GM23338 (cell line): Measurements from ENCODE around the gene MAP3K21. TPM values are rescaled to one million over a fixed set of nuclear protein-coding genes. Genes with fewer than 3 reads are reported as not detected.

Experiments used
- ATAC-seq: fragments of 200-7000 bp; cut with Tn5 transposase; 3 replicates; pipeline ENCODE4 v1.9.1; 2020
- DNase-seq: peaks from one replicate; pipeline ENCODE4 v3.0.0-alpha.2; 2015; ENCODE audit warnings: low spot score
- H2AFZ ChIP-seq: fragments of 200-600 bp; sonication (generic); 2 replicates; pipeline ENCODE4 v1.8.0; 2016; ENCODE audit warnings: antibody characterized with exemption, mild to moderate bottlenecking, moderate library complexity
- H3F3A ChIP-seq: fragments of 200-600 bp; sonication (generic); replicated peaks from 2 replicates; pipeline ENCODE4 v1.8.0; 2017; ENCODE audit warnings: antibody characterized with exemption, mixed run types, low read depth
- H3K27ac ChIP-seq: fragments of 200-600 bp; sonication (generic); 2 replicates; pipeline ENCODE4 v1.6.1; 2016; ENCODE audit warnings: low read depth
- H3K27me3 ChIP-seq: fragments of 200-600 bp; sonication (generic); 2 replicates; pipeline ENCODE4 v1.8.0; 2016; ENCODE audit warnings: mild to moderate bottlenecking, mixed run types, moderate library complexity; ENCODE audit not compliant: insufficient read depth
- H3K36me3 ChIP-seq: fragments of 200-600 bp; sonication (generic); 2 replicates; pipeline ENCODE4 v1.8.0; 2016; ENCODE audit warnings: mild to moderate bottlenecking; ENCODE audit not compliant: insufficient read depth
- H3K4me1 ChIP-seq: fragments of 200-600 bp; sonication (generic); 2 replicates; pipeline ENCODE4 v1.8.0; 2016; ENCODE audit warnings: mild to moderate bottlenecking, moderate library complexity; ENCODE audit not compliant: insufficient read depth
- H3K4me2 ChIP-seq: fragments of 200-600 bp; sonication (generic); 2 replicates; pipeline ENCODE4 v1.7.1; 2017; ENCODE audit warnings: mixed run types
- H3K4me3 ChIP-seq: fragments of 200-600 bp; sonication (generic); 2 replicates; pipeline ENCODE4 v1.6.1; 2016; ENCODE audit warnings: mixed run types
- H3K79me2 ChIP-seq: fragments of 200-600 bp; sonication (generic); replicated peaks from 2 replicates; pipeline ENCODE4 v1.8.0; 2017; ENCODE audit warnings: mild to moderate bottlenecking; ENCODE audit not compliant: insufficient read depth
- H3K9me2 ChIP-seq: fragments of 200-600 bp; sonication (generic); 2 replicates; pipeline ENCODE4 v1.8.0; 2017; ENCODE audit not compliant: insufficient read depth
- H4K20me1 ChIP-seq: fragments of 200-600 bp; sonication (generic); replicated peaks from 2 replicates; pipeline ENCODE4 v1.8.0; 2017; ENCODE audit warnings: mild to moderate bottlenecking; ENCODE audit not compliant: insufficient read depth
- H3K27ac Mint-ChIP-seq: 2 replicates; pipeline ENCODE4 v1.8.0; 2020; ENCODE audit warnings: inconsistent platforms, mild to moderate bottlenecking, moderate library complexity, mixed read lengths
- H3K27me3 Mint-ChIP-seq: 3 replicates; pipeline ENCODE4 v1.8.0; 2022; ENCODE audit warnings: low read depth, mild to moderate bottlenecking, moderate library complexity, mixed read lengths, inconsistent platforms; ENCODE audit not compliant: insufficient read depth, poor library complexity
- H3K36me3 Mint-ChIP-seq: 3 replicates; pipeline ENCODE4 v1.8.0; 2021; ENCODE audit warnings: low read depth, mild to moderate bottlenecking, inconsistent platforms, moderate library complexity, mixed read lengths
- H3K4me1 Mint-ChIP-seq: 3 replicates; pipeline ENCODE4 v1.8.0; 2020; ENCODE audit warnings: mild to moderate bottlenecking, inconsistent platforms, mixed read lengths
- H3K4me3 Mint-ChIP-seq: 3 replicates; pipeline ENCODE4 v1.8.0; 2021; ENCODE audit warnings: moderate library complexity, mild to moderate bottlenecking, inconsistent platforms, mixed read lengths
- H3K9me3 Mint-ChIP-seq: 3 replicates; pipeline ENCODE4 v1.8.0; 2020; ENCODE audit warnings: moderate library complexity, mild to moderate bottlenecking, inconsistent platforms, mixed read lengths
- CREB1 ChIP-seq: fragments of 250-450 bp; sonication (Bioruptor Pico); IDR thresholded peaks from 2 replicates; pipeline ENCODE4 v1.5.0; 2020; ENCODE audit warnings: low read depth, mild to moderate bottlenecking, moderate library complexity
- EZH2 ChIP-seq: fragments of 200-600 bp; sonication (generic); IDR thresholded peaks from one replicate; pipeline ENCODE4 v1.8.0; 2017; ENCODE audit warnings: antibody characterized with exemption, mild to moderate bottlenecking, low read depth; ENCODE audit not compliant: unreplicated experiment
- EZH2phosphoT487 ChIP-seq: fragments of 200-600 bp; sonication (generic); IDR thresholded peaks from one replicate; pipeline ENCODE4 v1.8.1; 2018; ENCODE audit warnings: antibody characterized with exemption; ENCODE audit not compliant: unreplicated experiment
- JUNB ChIP-seq: IDR thresholded peaks from one replicate; pipeline ENCODE4 v1.6.1; 2016; ENCODE audit warnings: antibody characterized with exemption; ENCODE audit not compliant: unreplicated experiment
- NANOG ChIP-seq: IDR thresholded peaks from 2 replicates; pipeline ENCODE4 v1.6.1; 2016; ENCODE audit warnings: antibody characterized with exemption, borderline replicate concordance
- ZNF114 ChIP-seq: fragments of 250-450 bp; sonication (Bioruptor Pico); IDR thresholded peaks from 2 replicates; pipeline ENCODE4 v1.5.0; 2020; ENCODE audit warnings: mild to moderate bottlenecking, moderate library complexity
- polyA plus RNA-seq: library from polyadenylated mRNA; unstranded; fragments of >200 nt; fragmentation: Nextera tagmentation; extraction: Ambion mirVana; gene quantifications from 2 replicates; pipeline ENCODE4 v1.2.1, GENCODE V29; 2016
- total RNA-seq: library from RNA; depleted of rRNA; stranded (reverse); fragments of >200 nt; shearing (Covaris generic); gene quantifications from 2 replicates; pipeline ENCODE4 v1.2.3, GENCODE V29; 2014
- TF ChIP-seq, protein P1 (sequence below): IDR thresholded peaks from one replicate; pipeline ENCODE4 v1.6.1; 2018; ENCODE audit warnings: antibody characterized with exemption; ENCODE audit not compliant: unreplicated experiment

Gene MAP3K21
- total and polyA plus RNA-seq, 2 experiments from 2014 or later: 11.7 to 40.1 TPM

DNA sequence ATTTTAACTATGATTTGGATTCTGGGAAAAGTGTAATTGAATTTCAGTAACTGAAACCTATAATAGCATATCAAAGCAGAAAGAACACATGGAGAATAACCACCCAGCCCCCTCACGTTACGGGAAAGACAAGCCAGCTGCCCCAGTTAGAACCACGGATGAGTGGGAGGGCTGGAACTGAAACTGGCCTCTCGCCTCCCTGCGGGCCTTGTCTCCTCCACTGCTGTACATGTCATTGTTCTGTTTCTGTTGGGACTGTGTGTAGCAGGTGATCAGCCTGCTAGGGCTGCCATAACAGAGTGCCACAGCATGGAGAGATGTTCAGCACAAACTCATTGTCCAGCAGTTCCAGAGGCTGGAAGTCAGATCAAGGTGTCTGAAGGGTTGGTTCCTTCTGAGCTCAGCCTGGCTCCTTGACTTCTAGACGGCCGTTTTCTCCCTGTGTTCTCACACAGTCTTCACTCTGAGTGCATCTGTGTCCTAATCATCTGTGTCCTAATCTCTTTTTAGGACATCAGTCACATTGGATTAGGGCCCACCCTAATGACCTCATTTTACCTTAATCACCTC, 52.4 kb downstream of the MAP3K21 start:
- no peak overlapping the region for H3K4me3 Mint-ChIP-seq
- Histone ChIP-seq H3K4me3 (no peak overlapping the region), H2AFZ (no peak overlapping the region), H3K9me2 (no peaks in the 10 kb centered on the region), H3K36me3 (peaks cover 11% of the 10 kb centered on the region; the same call in 1 of the 2 replicates), H3K27me3 (no peaks in the 10 kb centered on the region), H3K79me2 (no peaks in the 10 kb centered on the region), H3K4me1 (peaks cover 11% of the 10 kb centered on the region; the same call in 1 of the 2 replicates), H3K27ac (no peak overlapping the region), H3K4me2 (no peak overlapping the region), H3F3A (no peaks in the 10 kb centered on the region), H4K20me1 (no peaks in the 10 kb centered on the region)
- H3K9me3 Mint-ChIP-seq: peaks cover 15% of the 10 kb centered on the region
- H3K4me1 Mint-ChIP-seq: peaks cover 10% of the 10 kb centered on the region
- no peak overlapping the region for H3K27ac Mint-ChIP-seq
- DNase-seq: no peak
- peaks cover 62% of the 10 kb centered on the region for H3K36me3 Mint-ChIP-seq
- no peak for ATAC-seq
- no peak for TF ChIP-seq JUNB
- peaks cover 9% of the 10 kb centered on the region for H3K27me3 Mint-ChIP-seq

DNA sequence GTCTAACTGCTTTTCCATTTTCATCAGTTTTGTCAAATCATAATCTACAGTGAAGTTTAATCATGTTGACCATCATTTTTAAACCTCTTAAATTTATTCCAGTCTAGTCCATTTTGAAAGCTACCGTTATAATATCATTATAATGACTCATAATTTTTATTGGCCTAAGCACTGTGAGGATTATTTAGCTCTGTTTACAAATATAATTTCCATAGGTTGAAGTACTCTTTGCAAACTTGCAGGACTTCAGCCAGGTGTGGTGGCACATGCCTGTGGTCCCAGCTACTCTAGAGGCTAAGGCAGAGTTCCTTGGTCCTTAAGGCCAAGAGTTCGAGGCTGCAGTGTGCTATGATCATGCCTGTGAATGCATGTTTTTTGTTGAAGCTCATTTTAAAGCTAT, 54.3 kb downstream of the MAP3K21 start:
- peaks cover 8% of the 10 kb centered on the region for H3K4me1 Mint-ChIP-seq
- Histone ChIP-seq H3F3A (no peaks in the 10 kb centered on the region), H3K36me3 (peaks cover 11% of the 10 kb centered on the region; the same call in 1 of the 2 replicates), H2AFZ (no peak overlapping the region), H3K4me2 (no peak overlapping the region), H3K4me1 (peaks cover 11% of the 10 kb centered on the region; the same call in 1 of the 2 replicates), H3K27ac (no peak overlapping the region), H3K79me2 (no peaks in the 10 kb centered on the region), H3K27me3 (no peaks in the 10 kb centered on the region), H3K4me3 (no peak overlapping the region), H3K9me2 (no peaks in the 10 kb centered on the region), H4K20me1 (no peaks in the 10 kb centered on the region)
- H3K27ac Mint-ChIP-seq: no peak overlapping the region
- peaks cover 62% of the 10 kb centered on the region for H3K36me3 Mint-ChIP-seq
- DNase-seq (no peak), ATAC-seq (no peak)
- H3K9me3 Mint-ChIP-seq: peaks cover 15% of the 10 kb centered on the region
- peaks cover 9% of the 10 kb centered on the region for H3K27me3 Mint-ChIP-seq
- no peak overlapping the region for H3K4me3 Mint-ChIP-seq
- TF ChIP-seq, protein P1, sequence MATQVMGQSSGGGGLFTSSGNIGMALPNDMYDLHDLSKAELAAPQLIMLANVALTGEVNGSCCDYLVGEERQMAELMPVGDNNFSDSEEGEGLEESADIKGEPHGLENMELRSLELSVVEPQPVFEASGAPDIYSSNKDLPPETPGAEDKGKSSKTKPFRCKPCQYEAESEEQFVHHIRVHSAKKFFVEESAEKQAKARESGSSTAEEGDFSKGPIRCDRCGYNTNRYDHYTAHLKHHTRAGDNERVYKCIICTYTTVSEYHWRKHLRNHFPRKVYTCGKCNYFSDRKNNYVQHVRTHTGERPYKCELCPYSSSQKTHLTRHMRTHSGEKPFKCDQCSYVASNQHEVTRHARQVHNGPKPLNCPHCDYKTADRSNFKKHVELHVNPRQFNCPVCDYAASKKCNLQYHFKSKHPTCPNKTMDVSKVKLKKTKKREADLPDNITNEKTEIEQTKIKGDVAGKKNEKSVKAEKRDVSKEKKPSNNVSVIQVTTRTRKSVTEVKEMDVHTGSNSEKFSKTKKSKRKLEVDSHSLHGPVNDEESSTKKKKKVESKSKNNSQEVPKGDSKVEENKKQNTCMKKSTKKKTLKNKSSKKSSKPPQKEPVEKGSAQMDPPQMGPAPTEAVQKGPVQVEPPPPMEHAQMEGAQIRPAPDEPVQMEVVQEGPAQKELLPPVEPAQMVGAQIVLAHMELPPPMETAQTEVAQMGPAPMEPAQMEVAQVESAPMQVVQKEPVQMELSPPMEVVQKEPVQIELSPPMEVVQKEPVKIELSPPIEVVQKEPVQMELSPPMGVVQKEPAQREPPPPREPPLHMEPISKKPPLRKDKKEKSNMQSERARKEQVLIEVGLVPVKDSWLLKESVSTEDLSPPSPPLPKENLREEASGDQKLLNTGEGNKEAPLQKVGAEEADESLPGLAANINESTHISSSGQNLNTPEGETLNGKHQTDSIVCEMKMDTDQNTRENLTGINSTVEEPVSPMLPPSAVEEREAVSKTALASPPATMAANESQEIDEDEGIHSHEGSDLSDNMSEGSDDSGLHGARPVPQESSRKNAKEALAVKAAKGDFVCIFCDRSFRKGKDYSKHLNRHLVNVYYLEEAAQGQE: no peak
- TF ChIP-seq NANOG: no peak

DNA sequence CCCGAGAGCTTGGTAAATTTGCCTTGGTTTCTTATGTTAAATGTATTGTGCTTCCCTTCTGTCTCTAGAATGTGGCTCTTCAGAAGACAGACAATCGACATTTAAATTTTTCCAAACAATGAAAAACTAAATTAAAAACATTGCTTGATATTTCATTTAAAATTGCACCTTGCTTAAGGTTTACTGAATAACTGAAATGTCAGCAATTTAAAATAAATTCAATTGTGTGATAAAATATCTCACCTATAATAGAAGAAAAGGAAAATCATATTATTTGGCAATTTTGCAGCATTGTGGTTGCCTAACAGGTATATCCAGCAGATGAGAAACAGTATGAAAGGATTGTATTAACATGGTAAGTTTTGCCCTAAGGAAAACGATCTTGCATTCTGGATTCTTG, 56.5 kb downstream of the MAP3K21 start:
- Mint-ChIP-seq H3K36me3 (peaks cover 55% of the 10 kb centered on the region), H3K4me3 (no peak overlapping the region), H3K9me3 (peaks cover 21% of the 10 kb centered on the region), H3K27me3 (peaks cover 7% of the 10 kb centered on the region), H3K4me1 (no peaks in the 10 kb centered on the region), H3K27ac (no peak overlapping the region)
- no peak for ATAC-seq
- Histone ChIP-seq H3K9me2 (no peaks in the 10 kb centered on the region), H3K36me3 (peaks cover 11% of the 10 kb centered on the region; the same call in 1 of the 2 replicates), H3K27ac (no peak overlapping the region), H3K4me3 (no peak overlapping the region), H2AFZ (no peak overlapping the region), H3K27me3 (no peaks in the 10 kb centered on the region), H3K4me1 (no peaks in the 10 kb centered on the region), H3K79me2 (no peaks in the 10 kb centered on the region), H3F3A (no peaks in the 10 kb centered on the region), H3K4me2 (no peak overlapping the region), H4K20me1 (no peaks in the 10 kb centered on the region)
- no peak for DNase-seq
- TF ChIP-seq EZH2 (no peak), JUNB (no peak), NANOG (no peak), ZNF114 (CRISPR knock-in tag) (no peak), EZH2phosphoT487 (no peak), CREB1 (CRISPR knock-in tag) (no peak)
- TF ChIP-seq, protein P1: no peak
